AG10803 (cell line): Measurements from ENCODE around the gene ARHGEF28.

Experiments
- DNase-seq: peaks from one replicate; pipeline ENCODE4 v3.0.0; 2010; ENCODE audit warnings: low read depth
- H3K4me3 ChIP-seq: 2 replicates; pipeline ENCODE4 v1.5.1; 2011; ENCODE audit warnings: mild to moderate bottlenecking, low read length, control low read depth
- TF ChIP-seq, protein P1 (sequence below): conservative IDR thresholded peaks from 2 replicates; pipeline ENCODE4 v1.5.1; 2011; ENCODE audit warnings: mild to moderate bottlenecking, low read length, control low read depth, inconsistent platforms

Gene ARHGEF28

DNA sequence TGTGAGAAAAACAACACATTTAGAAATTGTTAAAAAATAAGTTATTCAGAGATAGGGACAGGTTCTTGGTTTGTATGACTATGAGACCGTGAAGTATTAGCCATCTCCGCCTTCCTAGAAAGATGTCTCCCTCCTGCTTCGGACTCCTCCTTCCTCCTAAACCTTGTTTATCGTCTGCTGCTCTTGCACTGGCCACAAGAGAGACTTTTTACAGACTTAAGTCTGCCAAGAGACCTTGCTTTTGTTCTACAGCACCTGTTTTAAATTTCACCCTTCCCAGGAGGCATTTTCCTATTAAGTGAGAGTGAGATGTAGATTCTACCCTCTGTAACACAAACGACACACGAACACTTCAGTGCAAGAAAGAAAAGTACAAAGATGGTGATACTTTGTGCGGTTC, 274.6 kb downstream of the ARHGEF28 start:
- DNase-seq: no peak
- no peak overlapping the region for H3K4me3 ChIP-seq
- TF ChIP-seq, protein P1, sequence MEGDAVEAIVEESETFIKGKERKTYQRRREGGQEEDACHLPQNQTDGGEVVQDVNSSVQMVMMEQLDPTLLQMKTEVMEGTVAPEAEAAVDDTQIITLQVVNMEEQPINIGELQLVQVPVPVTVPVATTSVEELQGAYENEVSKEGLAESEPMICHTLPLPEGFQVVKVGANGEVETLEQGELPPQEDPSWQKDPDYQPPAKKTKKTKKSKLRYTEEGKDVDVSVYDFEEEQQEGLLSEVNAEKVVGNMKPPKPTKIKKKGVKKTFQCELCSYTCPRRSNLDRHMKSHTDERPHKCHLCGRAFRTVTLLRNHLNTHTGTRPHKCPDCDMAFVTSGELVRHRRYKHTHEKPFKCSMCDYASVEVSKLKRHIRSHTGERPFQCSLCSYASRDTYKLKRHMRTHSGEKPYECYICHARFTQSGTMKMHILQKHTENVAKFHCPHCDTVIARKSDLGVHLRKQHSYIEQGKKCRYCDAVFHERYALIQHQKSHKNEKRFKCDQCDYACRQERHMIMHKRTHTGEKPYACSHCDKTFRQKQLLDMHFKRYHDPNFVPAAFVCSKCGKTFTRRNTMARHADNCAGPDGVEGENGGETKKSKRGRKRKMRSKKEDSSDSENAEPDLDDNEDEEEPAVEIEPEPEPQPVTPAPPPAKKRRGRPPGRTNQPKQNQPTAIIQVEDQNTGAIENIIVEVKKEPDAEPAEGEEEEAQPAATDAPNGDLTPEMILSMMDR: no peak

DNA sequence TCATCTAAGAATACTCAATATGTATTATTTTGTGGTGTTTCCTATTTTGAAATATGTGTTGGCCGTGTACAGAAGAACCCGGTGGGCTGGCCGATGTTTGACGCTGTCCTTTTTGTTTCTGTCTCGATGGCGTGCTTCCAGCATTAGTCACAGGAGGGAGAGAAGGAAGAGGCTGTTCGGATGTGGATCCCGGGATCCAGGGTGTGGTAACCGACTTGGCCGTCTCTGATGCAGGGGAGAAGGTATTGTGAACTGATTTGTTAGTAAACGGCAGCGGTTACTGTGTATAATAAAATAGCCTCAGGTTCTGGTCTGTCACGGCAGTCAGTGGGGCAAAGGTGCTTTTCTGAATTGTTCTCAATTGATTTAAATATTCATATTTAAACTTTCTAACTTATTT, 275.0 kb downstream of the ARHGEF28 start:
- H3K4me3 ChIP-seq: no peak overlapping the region
- TF ChIP-seq, protein P1: no peak
- no peak for DNase-seq

DNA sequence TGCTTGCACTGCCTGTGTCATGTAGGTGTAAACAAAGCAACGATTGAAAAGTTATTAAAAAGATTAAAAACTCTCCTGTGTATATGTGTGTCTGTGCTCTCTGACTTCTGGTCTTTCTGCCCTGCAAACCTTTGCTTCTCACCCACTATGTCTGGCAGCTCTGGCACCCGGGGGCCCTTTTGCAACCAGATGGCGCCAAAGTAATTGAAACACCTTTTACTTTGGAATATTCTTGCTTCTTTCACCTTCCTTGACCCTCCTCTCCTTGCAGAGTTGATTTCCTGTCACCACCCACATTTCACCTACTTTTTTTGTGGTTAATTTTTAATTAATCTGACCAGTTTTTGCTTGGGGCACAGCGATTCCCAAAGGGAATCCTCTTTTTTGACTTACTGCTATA, 275.5 kb downstream of the ARHGEF28 start:
- TF ChIP-seq, protein P1: no peak
- no peak overlapping the region for H3K4me3 ChIP-seq
- no peak for DNase-seq

DNA sequence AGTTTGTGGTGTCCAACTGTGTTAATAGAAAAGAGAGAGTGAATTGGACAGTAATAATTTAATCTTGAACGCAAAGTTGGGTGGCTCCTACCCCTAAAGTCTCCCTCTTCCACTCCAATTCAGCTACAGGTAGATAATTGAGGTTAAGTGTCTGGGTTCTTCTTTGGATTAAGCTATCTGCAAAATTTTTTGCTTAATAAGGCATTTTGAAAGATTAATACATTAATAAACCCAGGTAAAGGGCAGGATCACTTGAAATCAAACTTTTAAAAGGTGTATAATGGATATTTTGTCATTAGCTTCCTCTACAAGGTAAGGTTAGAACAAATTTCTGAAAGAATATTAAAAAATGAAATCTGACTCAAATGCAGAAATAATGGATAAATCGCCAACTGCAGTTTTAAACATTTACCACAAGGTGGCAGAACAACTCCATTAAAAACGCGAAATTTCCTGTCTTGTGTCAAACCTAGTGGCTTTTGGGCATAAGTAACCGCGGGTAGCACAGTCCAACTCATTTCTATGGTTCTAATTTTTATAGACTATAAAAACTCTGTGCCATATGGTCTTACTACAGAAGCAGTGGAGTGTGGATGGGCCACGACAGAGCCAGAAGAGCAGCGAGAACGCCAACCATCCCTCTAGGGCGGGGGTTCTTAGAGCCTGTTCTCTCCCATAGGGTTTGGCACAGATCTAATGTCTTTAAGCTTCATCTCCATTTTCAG, 276.5 kb downstream of the ARHGEF28 start:
- peak; percentile 77 for DNase-seq
- TF ChIP-seq, protein P1: peak; percentile 72
- H3K4me3 ChIP-seq: no peak overlapping the region

DNA sequence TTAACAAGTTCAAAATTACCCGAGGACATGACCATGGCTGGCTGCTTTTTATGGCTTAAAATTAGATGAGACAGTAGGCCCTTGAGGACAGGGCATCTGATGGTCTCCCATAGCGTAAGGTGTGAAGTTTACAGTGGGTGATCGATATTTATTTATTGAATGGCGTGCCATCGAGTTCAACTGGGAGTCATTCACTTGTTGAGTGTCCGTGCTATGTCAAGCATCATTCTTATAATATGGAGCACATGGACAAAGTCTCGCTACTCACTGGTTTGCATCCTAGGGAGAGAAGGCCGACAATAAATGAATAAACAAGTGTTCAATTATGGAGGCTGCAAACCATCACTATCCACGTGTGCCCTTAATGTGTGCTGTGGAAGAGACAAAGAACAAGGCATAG, 277.2 kb downstream of the ARHGEF28 start:
- H3K4me3 ChIP-seq: no peak overlapping the region
- DNase-seq: no peak
- TF ChIP-seq, protein P1: no peak

DNA sequence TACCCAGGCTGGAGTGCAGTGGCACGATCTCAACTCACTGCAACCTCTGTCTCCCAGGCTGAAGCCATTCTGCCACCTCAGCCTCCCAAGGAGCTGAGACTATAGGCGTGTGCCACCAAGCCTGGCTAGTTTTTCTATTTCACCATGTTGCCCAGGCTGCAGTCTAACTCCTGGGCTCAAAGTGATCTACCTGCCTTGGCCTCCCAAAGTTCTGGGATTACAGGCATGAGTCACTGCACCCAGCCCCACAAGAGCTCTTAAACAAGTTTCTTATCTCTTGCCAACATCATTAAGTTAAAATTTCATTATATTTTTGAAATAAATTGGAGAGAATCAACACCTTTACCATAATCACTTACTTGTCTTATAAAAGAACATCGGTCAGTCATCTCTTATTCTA, 280.3 kb downstream of the ARHGEF28 start:
- no peak for DNase-seq
- H3K4me3 ChIP-seq: no peak overlapping the region
- TF ChIP-seq, protein P1: no peak

DNA sequence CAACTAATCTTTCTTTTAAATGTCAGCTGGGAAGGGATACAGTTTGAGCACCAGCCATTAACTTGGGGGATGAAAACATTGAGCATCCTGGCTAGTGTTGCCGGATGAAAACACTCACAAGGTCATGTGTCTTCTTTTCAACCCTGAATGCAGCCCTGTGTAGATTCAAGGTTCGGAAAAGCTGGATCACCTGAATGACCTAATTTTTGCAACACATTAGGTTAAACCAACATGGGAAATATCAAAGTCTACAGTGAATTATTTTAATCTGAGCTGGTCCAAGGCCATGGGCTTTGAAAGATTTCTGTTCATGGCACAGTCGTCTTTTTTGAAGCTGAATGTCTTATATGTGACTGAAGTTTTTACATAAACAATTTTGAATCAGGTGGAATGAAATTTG, 281.2 kb downstream of the ARHGEF28 start:
- H3K4me3 ChIP-seq: no peak overlapping the region
- no peak for DNase-seq
- TF ChIP-seq, protein P1: no peak
